ENCODE measurements around the gene SESN3. TPM values are rescaled to one million over a fixed set of nuclear protein-coding genes. Genes with fewer than 3 reads are reported as not detected.
A peak's percentile ranks its signal among the peaks of the same experiment; 100 is the strongest.

SESN3 gene
- total RNA-seq, 1 donor from 2014 or later: 12.4 TPM

DNA sequence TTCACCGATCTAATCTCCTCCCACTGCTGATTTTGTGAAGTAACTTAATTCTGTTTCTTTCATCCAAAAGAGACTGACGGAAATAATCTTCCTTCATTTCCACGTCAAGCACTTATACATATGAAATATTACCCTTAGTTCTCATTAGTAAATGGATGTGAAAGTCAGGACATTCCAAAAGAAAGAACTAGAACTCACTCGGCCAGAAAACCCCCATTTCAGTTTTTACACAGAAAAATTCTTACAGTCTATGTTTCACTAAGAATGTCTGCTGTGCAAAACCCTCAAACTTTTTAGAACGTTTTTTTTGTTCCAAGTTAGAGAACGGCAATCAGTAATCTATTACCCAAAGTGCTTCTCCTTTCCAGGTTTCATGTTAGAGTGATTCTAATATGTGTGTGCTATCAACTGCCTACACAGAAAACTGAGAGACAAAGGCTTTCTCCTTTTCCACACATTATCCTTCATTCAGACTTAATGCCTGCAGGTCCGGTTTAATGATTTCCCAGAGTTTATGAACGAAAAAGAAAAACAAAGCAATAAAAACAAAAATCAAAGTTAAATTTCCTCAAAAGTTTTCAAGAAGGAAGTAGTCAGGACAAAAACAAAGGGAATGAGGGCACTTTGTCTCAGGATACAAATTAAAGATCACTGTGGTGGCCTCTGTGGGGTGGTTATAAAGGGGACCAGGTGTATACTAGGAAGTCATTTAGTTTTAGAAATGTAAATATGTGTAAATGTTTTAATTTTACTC, 11.3 kb upstream of the SESN3 start:
- TF ChIP-seq, protein P1, sequence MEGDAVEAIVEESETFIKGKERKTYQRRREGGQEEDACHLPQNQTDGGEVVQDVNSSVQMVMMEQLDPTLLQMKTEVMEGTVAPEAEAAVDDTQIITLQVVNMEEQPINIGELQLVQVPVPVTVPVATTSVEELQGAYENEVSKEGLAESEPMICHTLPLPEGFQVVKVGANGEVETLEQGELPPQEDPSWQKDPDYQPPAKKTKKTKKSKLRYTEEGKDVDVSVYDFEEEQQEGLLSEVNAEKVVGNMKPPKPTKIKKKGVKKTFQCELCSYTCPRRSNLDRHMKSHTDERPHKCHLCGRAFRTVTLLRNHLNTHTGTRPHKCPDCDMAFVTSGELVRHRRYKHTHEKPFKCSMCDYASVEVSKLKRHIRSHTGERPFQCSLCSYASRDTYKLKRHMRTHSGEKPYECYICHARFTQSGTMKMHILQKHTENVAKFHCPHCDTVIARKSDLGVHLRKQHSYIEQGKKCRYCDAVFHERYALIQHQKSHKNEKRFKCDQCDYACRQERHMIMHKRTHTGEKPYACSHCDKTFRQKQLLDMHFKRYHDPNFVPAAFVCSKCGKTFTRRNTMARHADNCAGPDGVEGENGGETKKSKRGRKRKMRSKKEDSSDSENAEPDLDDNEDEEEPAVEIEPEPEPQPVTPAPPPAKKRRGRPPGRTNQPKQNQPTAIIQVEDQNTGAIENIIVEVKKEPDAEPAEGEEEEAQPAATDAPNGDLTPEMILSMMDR (IDR thresholded peaks at IDR 0.05; ENCODE audit: insufficient read depth, low read length, severe bottlenecking): no peak
- Histone ChIP-seq H3K4me3 (ENCODE audit: low read depth, low read length) (no peak overlapping the region), H3K36me3 (ENCODE audit: control insufficient read depth, insufficient read depth, low read length) (no peaks in the 10 kb centered on the region), H3K27me3 (ENCODE audit: control insufficient read depth, insufficient read depth, low read length) (no peaks in the 10 kb centered on the region)
- FAIRE-seq (no peak), DNase-seq (ENCODE audit: low read depth) (no peak)

GRCh38 chr11:95241681-95242081, 10.7 kb upstream of the SESN3 start:
- TF ChIP-seq, protein P1 (IDR thresholded peaks at IDR 0.05; ENCODE audit: insufficient read depth, low read length, severe bottlenecking): no peak
- Histone ChIP-seq H3K36me3 (ENCODE audit: control insufficient read depth, insufficient read depth, low read length) (no peaks in the 10 kb centered on the region), H3K27me3 (ENCODE audit: control insufficient read depth, insufficient read depth, low read length) (no peaks in the 10 kb centered on the region), H3K4me3 (ENCODE audit: low read depth, low read length) (no peak overlapping the region)
- FAIRE-seq (no peak), DNase-seq (ENCODE audit: low read depth) (peak; percentile 29)

- H3K4me3 ChIP-seq (ENCODE audit: low read depth, low read length): no peak overlapping the region
- TF ChIP-seq, protein P1 (IDR thresholded peaks at IDR 0.05; ENCODE audit: insufficient read depth, low read length, severe bottlenecking): no peak
- H3K36me3 ChIP-seq (ENCODE audit: control insufficient read depth, insufficient read depth, low read length): no peaks in the 10 kb centered on the region
- peak; percentile 30 for DNase-seq (ENCODE audit: low read depth)
- H3K27me3 ChIP-seq (ENCODE audit: control insufficient read depth, insufficient read depth, low read length): no peaks in the 10 kb centered on the region
- FAIRE-seq: peak; percentile 76
Observed at GRCh38 chr11:95239871-95240649, 9.1 kb upstream of the SESN3 start.

GRCh38 chr11:95232666-95233065, 1.7 kb upstream of the SESN3 start:
- FAIRE-seq (no peak), DNase-seq (ENCODE audit: low read depth) (no peak)
- Histone ChIP-seq H3K27me3 (ENCODE audit: control insufficient read depth, insufficient read depth, low read length) (no peaks in the 10 kb centered on the region), H3K4me3 (ENCODE audit: low read depth, low read length) (peak overlapping the region; percentile 41), H3K36me3 (ENCODE audit: control insufficient read depth, insufficient read depth, low read length) (no peaks in the 10 kb centered on the region)
- TF ChIP-seq, protein P1 (IDR thresholded peaks at IDR 0.05; ENCODE audit: insufficient read depth, low read length, severe bottlenecking): no peak

GRCh38 chr11:95231881-95232605, 1.0 kb upstream of the SESN3 start:
- TF ChIP-seq, protein P1 (IDR thresholded peaks at IDR 0.05; ENCODE audit: insufficient read depth, low read length, severe bottlenecking): no peak
- H3K4me3 ChIP-seq (ENCODE audit: low read depth, low read length): peak overlapping the region; percentile 41
- no peaks in the 10 kb centered on the region for H3K27me3 ChIP-seq (ENCODE audit: control insufficient read depth, insufficient read depth, low read length)
- H3K36me3 ChIP-seq (ENCODE audit: control insufficient read depth, insufficient read depth, low read length): no peaks in the 10 kb centered on the region
- peak; percentile 52 for DNase-seq (ENCODE audit: low read depth)
- FAIRE-seq: no peak
